Measurements from ENCODE around the gene PLCL2.
A peak's percentile ranks its signal among the peaks of the same experiment; 100 is the strongest.

PLCL2 gene

DNA sequence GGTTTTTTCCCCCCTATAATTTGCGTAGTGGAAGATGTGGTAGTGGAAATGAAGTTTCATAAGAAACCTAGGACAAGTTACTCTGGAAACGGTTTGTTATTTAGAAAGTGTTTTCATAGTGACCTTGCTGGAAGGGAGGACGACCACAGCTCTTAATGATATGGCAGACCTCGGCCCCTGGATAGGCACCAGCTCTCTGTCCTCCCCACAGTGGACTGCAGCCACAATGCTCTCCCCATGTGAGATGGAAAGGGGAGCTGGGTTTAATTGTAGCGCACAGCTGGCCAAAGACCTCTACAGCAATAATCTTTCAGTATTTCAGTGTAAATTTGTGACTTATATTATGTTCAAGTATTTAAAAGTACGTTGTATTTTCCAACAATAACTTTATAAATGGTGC is 151.2 kb downstream of the PLCL2 start:
- FAIRE-seq (no peak), DNase-seq (ENCODE audit: insufficient read length, low spot score) (no peak)
- TF ChIP-seq SPI1 (IDR thresholded peaks at IDR 0.05; ENCODE audit: low read depth, low read length) (no peak), POLR2AphosphoS5 (IDR thresholded peaks at IDR 0.05; ENCODE audit: low read depth, low read length) (no peak), POLR2A (IDR thresholded peaks at IDR 0.05; ENCODE audit: low read depth, low read length) (no peak), TAF1 (IDR thresholded peaks at IDR 0.05; ENCODE audit: low read depth, low read length) (no peak), PAX5 (IDR thresholded peaks at IDR 0.05; ENCODE audit: insufficient read depth, low read length, severe bottlenecking) (no peak), POU2F2 (IDR thresholded peaks at IDR 0.05; ENCODE audit: low read depth, low read length) (no peak)

DNA sequence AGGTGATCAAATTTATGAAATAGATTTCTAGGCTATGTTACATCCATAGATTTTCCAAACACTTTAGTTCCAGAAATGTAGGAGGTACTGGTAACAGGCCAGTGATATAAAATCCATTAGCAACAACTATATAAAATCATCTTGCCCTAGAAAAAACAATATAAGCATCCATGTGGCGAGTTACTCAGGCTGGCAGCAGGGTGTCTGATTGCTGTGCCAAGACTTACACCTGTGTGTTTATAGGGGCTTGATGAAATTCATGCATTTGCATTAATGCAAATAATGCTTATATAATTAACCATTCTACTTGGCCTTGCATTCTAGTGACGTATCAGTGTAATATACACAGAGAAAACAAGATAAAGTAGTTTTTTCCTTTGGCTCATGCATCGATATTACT is 153.4 kb downstream of the PLCL2 start:
- TF ChIP-seq PAX5 (IDR thresholded peaks at IDR 0.05; ENCODE audit: insufficient read depth, low read length, severe bottlenecking) (no peak), POLR2A (IDR thresholded peaks at IDR 0.05; ENCODE audit: low read depth, low read length) (no peak), TAF1 (IDR thresholded peaks at IDR 0.05; ENCODE audit: low read depth, low read length) (no peak), SPI1 (IDR thresholded peaks at IDR 0.05; ENCODE audit: low read depth, low read length) (no peak), POU2F2 (IDR thresholded peaks at IDR 0.05; ENCODE audit: low read depth, low read length) (no peak), POLR2AphosphoS5 (IDR thresholded peaks at IDR 0.05; ENCODE audit: low read depth, low read length) (no peak)
- FAIRE-seq (no peak), DNase-seq (ENCODE audit: insufficient read length, low spot score) (no peak)

DNA sequence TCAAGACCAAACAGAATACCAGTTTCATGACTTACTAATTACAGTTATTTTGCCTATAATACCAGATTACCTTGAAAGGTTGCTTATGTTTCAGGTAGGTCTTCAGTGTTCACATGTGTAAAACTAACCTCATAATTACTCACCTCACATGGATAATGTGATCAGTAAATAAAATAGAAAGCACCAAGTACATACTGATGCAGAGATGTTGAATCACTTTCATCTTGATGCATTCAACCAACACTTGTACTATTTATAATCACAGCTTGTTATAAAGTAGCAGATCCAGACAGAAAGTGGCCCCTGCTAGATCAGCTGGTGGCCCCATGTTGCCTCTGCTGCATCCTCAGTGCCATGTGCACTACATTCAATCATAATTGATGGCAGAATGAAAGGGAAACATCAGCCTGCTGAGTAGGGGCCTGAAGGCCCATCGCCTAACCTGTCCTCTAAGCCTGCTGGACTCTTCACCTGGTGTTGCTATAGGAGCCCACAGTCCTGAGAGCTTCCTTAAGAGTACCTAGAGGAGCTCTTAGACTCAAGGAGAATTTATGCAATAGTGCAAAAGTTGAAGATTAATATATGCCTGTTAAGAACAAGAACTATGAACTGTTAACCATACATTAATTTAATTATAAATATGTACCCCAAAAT is 154.3 kb downstream of the PLCL2 start:
- FAIRE-seq (peak; percentile 50), DNase-seq (ENCODE audit: insufficient read length, low spot score) (no peak)
- no peak for TF ChIP-seq TAF1 (IDR thresholded peaks at IDR 0.05; ENCODE audit: low read depth, low read length)
- TF ChIP-seq POLR2AphosphoS5 (IDR thresholded peaks at IDR 0.05; ENCODE audit: low read depth, low read length) = no peak
- no peak for TF ChIP-seq PAX5 (IDR thresholded peaks at IDR 0.05; ENCODE audit: insufficient read depth, low read length, severe bottlenecking)
- no peak for TF ChIP-seq SPI1 (IDR thresholded peaks at IDR 0.05; ENCODE audit: low read depth, low read length)
- TF ChIP-seq POU2F2 (IDR thresholded peaks at IDR 0.05; ENCODE audit: low read depth, low read length) = no peak

DNA sequence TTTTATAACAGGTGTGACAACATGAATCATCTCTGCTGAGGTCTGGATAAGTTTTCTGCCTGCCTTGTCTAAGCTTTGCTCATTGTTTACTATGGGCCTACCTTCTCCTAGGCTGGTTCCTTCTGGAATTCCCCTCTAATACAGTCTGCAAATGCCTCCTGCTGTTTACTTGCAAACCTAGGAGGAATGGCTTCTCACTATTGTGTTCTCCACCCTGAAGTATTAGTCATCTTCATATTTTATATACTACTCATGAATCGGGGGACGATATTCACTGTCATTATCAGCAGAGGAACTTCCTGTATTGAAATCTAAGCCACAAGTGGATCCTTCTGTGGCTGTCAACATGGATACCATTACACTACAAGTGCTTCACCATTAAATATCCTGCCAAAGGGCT is 154.8 kb downstream of the PLCL2 start:
- FAIRE-seq = no peak

DNA sequence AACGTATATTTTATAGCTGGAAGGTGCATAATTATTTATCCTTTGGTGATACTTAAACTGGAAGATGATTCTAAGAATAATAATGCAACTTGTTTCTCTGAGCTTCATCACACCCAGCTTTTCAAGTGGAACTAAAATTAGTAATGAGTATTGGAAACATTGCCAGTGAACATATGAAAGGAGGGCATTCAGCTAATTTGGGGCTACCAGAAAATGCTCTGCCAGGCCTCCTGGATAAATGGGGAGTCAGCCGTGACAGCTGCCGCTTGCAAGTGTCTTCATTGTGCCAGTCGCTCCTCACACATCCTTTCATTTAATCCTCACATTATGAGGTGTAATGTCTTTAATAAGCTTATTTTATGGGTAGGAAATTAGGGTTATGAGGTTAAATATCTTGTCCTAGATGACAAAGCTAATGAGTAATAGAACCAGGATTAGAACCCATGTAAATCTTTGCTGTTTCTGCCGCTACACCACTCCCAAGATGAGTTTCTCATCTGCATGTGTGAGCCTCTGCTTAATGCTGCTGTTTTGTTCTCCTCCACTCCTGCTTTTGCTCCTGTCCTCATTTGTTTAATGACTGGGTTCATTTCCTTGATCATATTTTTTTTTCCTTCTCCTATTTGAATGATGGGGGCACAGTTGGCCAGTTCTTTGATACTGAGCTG is 155.7 kb downstream of the PLCL2 start:
- TF ChIP-seq TAF1 (IDR thresholded peaks at IDR 0.05; ENCODE audit: low read depth, low read length) (no peak), POLR2AphosphoS5 (IDR thresholded peaks at IDR 0.05; ENCODE audit: low read depth, low read length) (no peak), SPI1 (IDR thresholded peaks at IDR 0.05; ENCODE audit: low read depth, low read length) (no peak), PAX5 (IDR thresholded peaks at IDR 0.05; ENCODE audit: insufficient read depth, low read length, severe bottlenecking) (no peak), POLR2A (IDR thresholded peaks at IDR 0.05; ENCODE audit: low read depth, low read length) (no peak), POU2F2 (IDR thresholded peaks at IDR 0.05; ENCODE audit: low read depth, low read length) (no peak)
- DNase-seq (ENCODE audit: insufficient read length, low spot score) = no peak
- FAIRE-seq = no peak

More for the DNA sequence above, 154.8 kb downstream of the PLCL2 start:
- no peak for DNase-seq (ENCODE audit: insufficient read length, low spot score)
- no peak for TF ChIP-seq POU2F2 (IDR thresholded peaks at IDR 0.05; ENCODE audit: low read depth, low read length)
- no peak for TF ChIP-seq POLR2A (IDR thresholded peaks at IDR 0.05; ENCODE audit: low read depth, low read length)
- TF ChIP-seq TAF1 (IDR thresholded peaks at IDR 0.05; ENCODE audit: low read depth, low read length) = no peak
- TF ChIP-seq SPI1 (IDR thresholded peaks at IDR 0.05; ENCODE audit: low read depth, low read length) = no peak
- TF ChIP-seq PAX5 (IDR thresholded peaks at IDR 0.05; ENCODE audit: insufficient read depth, low read length, severe bottlenecking) = no peak
- no peak for TF ChIP-seq POLR2AphosphoS5 (IDR thresholded peaks at IDR 0.05; ENCODE audit: low read depth, low read length)

DNA sequence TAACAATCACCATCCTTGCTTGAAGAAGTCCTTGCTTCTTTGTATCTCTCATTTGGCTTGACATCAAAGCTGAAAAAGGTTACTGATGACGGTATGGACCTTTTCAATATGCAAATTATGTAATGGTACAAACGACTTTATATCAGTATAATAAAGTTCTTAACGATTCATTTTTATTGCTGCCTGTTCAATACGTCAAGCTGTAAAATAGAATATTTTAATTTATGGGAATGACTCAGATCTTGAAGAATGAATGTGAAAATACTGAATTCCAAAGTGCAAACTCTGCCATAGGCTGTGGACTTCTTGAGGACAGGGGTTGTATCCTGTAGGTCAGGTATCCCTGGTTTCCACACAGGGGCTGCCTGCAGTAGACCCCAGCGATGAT is 156.2 kb downstream of the PLCL2 start:
- no peak for FAIRE-seq
- DNase-seq (ENCODE audit: insufficient read length, low spot score) = no peak
- TF ChIP-seq POLR2AphosphoS5 (IDR thresholded peaks at IDR 0.05; ENCODE audit: low read depth, low read length) = no peak
- TF ChIP-seq PAX5 (IDR thresholded peaks at IDR 0.05; ENCODE audit: insufficient read depth, low read length, severe bottlenecking) = no peak
- TF ChIP-seq SPI1 (IDR thresholded peaks at IDR 0.05; ENCODE audit: low read depth, low read length) = no peak
- TF ChIP-seq TAF1 (IDR thresholded peaks at IDR 0.05; ENCODE audit: low read depth, low read length) = no peak
- TF ChIP-seq POU2F2 (IDR thresholded peaks at IDR 0.05; ENCODE audit: low read depth, low read length) = no peak
- no peak for TF ChIP-seq POLR2A (IDR thresholded peaks at IDR 0.05; ENCODE audit: low read depth, low read length)

DNA sequence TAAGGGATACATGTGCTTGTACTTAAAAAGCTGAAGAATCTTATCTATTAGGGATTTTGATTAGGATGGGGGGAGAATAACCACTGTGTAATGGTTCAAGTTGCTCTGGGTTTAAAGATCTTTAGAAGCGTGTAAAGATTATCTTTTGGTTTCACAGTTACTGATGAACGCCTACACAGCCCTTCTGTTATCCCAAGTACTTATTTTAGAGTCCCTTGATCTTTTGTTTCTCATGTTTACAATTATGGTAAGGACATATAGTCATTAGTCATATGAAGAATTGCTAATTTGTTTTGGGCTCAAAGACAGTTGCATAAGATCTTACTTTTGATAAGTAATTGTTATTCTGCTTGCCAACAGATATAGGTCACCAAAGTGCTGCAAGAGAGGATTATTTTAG is 160.1 kb downstream of the PLCL2 start:
- DNase-seq (ENCODE audit: insufficient read length, low spot score) (no peak), FAIRE-seq (peak; percentile 43)
- TF ChIP-seq SPI1 (IDR thresholded peaks at IDR 0.05; ENCODE audit: low read depth, low read length) = no peak

DNA sequence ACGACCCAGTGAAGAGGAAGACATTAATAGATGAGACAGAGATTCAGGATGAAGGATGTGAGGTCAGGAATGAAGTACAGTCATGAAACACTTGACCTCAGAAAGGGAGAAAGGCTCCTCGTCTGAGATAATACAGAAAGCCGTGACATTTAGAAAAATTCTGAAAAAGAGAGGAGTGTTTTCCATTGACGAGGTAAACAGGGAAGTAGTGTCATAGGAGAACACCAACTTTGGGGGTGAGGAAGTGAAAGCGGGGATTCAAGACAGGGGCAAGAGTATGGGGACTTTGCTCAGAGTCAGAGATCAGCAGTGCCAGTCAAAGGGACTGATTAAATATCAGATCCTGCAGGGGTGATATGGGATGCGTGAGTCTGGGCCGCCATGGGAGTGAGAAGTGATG is 160.9 kb downstream of the PLCL2 start:
- TF ChIP-seq PAX5 (IDR thresholded peaks at IDR 0.05; ENCODE audit: insufficient read depth, low read length, severe bottlenecking) (no peak), SPI1 (IDR thresholded peaks at IDR 0.05; ENCODE audit: low read depth, low read length) (peak; percentile 77)
- FAIRE-seq (no peak), DNase-seq (ENCODE audit: insufficient read length, low spot score) (no peak)

DNA sequence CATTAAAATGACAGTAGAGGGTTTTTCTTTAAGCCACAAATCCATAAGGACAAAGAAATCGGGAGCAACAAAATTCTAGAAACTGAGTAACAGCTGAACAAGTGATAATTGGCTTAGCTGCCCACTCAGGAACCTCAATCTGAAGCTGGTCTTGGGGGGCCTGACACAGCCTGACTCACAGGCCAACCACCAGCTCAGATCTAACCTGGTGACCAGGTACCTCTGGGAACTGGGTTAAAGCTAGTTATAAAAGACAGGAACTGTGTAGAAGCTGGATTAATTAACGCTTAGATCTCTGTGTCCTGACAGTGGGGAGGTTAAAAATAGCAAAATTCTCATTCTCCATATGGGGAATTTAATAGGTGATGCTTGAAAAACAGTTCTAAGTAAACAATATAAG is 161.9 kb downstream of the PLCL2 start:
- FAIRE-seq = no peak

DNA sequence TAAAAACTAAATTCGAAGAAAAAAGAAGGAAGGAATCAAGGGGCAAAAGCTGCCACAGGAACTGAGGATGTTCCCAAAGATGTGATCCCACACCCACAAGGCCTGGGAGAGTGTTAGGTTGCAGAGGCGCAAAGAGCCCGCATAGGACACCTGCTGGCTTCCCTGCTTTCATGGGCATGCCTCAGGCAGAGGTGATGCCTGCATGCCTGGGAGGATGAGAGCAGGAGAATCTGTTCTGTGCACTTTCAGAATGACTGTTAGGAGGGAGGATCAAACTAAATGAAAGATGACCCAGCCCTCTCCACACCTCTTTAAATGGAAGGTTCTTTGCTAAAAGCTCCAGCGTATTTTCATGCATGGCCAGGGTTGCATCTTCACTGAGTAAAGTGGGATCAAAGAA is 162.4 kb downstream of the PLCL2 start:
- FAIRE-seq (no peak), DNase-seq (ENCODE audit: insufficient read length, low spot score) (no peak)
- TF ChIP-seq POLR2AphosphoS5 (IDR thresholded peaks at IDR 0.05; ENCODE audit: low read depth, low read length) (no peak), PAX5 (IDR thresholded peaks at IDR 0.05; ENCODE audit: insufficient read depth, low read length, severe bottlenecking) (no peak), POU2F2 (IDR thresholded peaks at IDR 0.05; ENCODE audit: low read depth, low read length) (no peak), POLR2A (IDR thresholded peaks at IDR 0.05; ENCODE audit: low read depth, low read length) (no peak), SPI1 (IDR thresholded peaks at IDR 0.05; ENCODE audit: low read depth, low read length) (no peak), TAF1 (IDR thresholded peaks at IDR 0.05; ENCODE audit: low read depth, low read length) (no peak)

More for the DNA sequence above, 161.9 kb downstream of the PLCL2 start:
- no peak for DNase-seq (ENCODE audit: insufficient read length, low spot score)
- TF ChIP-seq POU2F2 (IDR thresholded peaks at IDR 0.05; ENCODE audit: low read depth, low read length) = no peak
- no peak for TF ChIP-seq SPI1 (IDR thresholded peaks at IDR 0.05; ENCODE audit: low read depth, low read length)
- TF ChIP-seq TAF1 (IDR thresholded peaks at IDR 0.05; ENCODE audit: low read depth, low read length) = no peak
- no peak for TF ChIP-seq PAX5 (IDR thresholded peaks at IDR 0.05; ENCODE audit: insufficient read depth, low read length, severe bottlenecking)
- no peak for TF ChIP-seq POLR2A (IDR thresholded peaks at IDR 0.05; ENCODE audit: low read depth, low read length)
- no peak for TF ChIP-seq POLR2AphosphoS5 (IDR thresholded peaks at IDR 0.05; ENCODE audit: low read depth, low read length)
